GM23248 (cell line): ENCODE results near the gene GLT6D1.

Source experiments
- EZH2 ChIP-seq: fragments of 200-600 bp; sonication (generic); IDR thresholded peaks from 2 replicates; pipeline ENCODE4 v1.6.1; 2018; ENCODE audit warnings: antibody characterized with exemption, mild to moderate bottlenecking; ENCODE audit not compliant: insufficient read depth, poor library complexity, severe bottlenecking
- EZH2phosphoT487 ChIP-seq: fragments of 200-600 bp; sonication (generic); IDR thresholded peaks from 2 replicates; pipeline ENCODE4 v1.6.1; 2018; ENCODE audit warnings: antibody characterized with exemption, moderate library complexity, mild to moderate bottlenecking, low read depth; ENCODE audit not compliant: insufficient read depth

GRCh38 chr9:135678236-135679017, 39.1 kb upstream of the GLT6D1 start:
- TF ChIP-seq EZH2phosphoT487: no peak
- no peak for TF ChIP-seq EZH2
